Peyer's patch (tissue), 4 donors: ENCODE results near the gene CCDC197.

ENCODE experiments used
- CTCF ChIP-seq, 6 experiments: fragments of 450-650 bp in 4 of 6; fragments of 200-600 bp in 2 of 6; sonication (generic) in 1 of 6; IDR thresholded peaks; one replicate each; pipeline ENCODE4 v1.5.1; 2017 to 2019; ENCODE audit warnings: antibody characterized with exemption in 6 of 6, mild to moderate bottlenecking in 3 of 6, moderate library complexity in 1 of 6
- POLR2A ChIP-seq, 2 donors: fragments of 450-650 bp; IDR thresholded peaks; one replicate each; pipeline ENCODE4 v1.5.1; 2017; ENCODE audit warnings: antibody characterized with exemption in 2 of 2, mild to moderate bottlenecking in 2 of 2, moderate library complexity in 2 of 2

- TF ChIP-seq CTCF (IDR thresholded peaks at IDR 0.05): no peak
- TF ChIP-seq POLR2A (IDR thresholded peaks at IDR 0.05): no peak
Measured at GRCh38 chr14:94046696-94047250, 49.7 kb downstream of the CCDC197 start.
